Uterus (tissue), 4 donors: ENCODE results near the gene ZFPL1. TPM values are rescaled to one million over a fixed set of nuclear protein-coding genes. Genes with fewer than 3 reads are reported as not detected.

ENCODE experiments used
- DNase-seq, 2 donors: peaks; one replicate each; pipeline ENCODE4 v3.0.0-alpha.2; 2019 to 2020
- H3K27ac ChIP-seq, 2 donors: fragments of 200-600 bp; sonication (generic); 1 replicate in 1 of 2; 2 replicates in 1 of 2; pipeline ENCODE4 v1.5.1; 2016 to 2018
- H3K27me3 ChIP-seq, 2 donors: fragments of 200-600 bp; sonication (generic); one replicate each; pipeline ENCODE4 v1.5.1; 2018 to 2019; ENCODE audit warnings: control low read depth in 1 of 2
- H3K36me3 ChIP-seq, 2 donors: fragments of 200-600 bp; sonication (generic); one replicate each; pipeline ENCODE4 v1.5.1; 2019; ENCODE audit warnings: control low read depth in 1 of 2
- H3K4me1 ChIP-seq, 2 donors: fragments of 200-600 bp; sonication (generic); one replicate each; pipeline ENCODE4 v1.5.1; 2018 to 2019; ENCODE audit warnings: control low read depth in 1 of 2
- H3K4me3 ChIP-seq, 2 donors: fragments of 200-600 bp; sonication (generic); 1 replicate in 1 of 2; 2 replicates in 1 of 2; pipeline ENCODE4 v1.5.1; 2018 to 2019; ENCODE audit warnings: mild to moderate bottlenecking in 1 of 2
- H3K9me3 ChIP-seq, 2 donors: fragments of 200-600 bp; sonication (generic); one replicate each; pipeline ENCODE4 v1.5.1; 2019; ENCODE audit warnings: control low read depth in 1 of 2
- CTCF ChIP-seq, 4 experiments: fragments of 200-600 bp in 2 of 4; fragments of 450-650 bp in 2 of 4; sonication (generic) in 2 of 4; IDR thresholded peaks; one replicate each; pipeline ENCODE4 v1.5.1; 2016 to 2019; ENCODE audit warnings: antibody characterized with exemption in 4 of 4, mild to moderate bottlenecking in 2 of 4, moderate library complexity in 1 of 4
- POLR2A ChIP-seq, 2 donors: fragments of 450-650 bp; IDR thresholded peaks; one replicate each; pipeline ENCODE4 v1.6.1; 2016; ENCODE audit warnings: antibody characterized with exemption in 2 of 2, mild to moderate bottlenecking in 1 of 2, moderate library complexity in 1 of 2
- intact Hi-C: fragments of 100-400 bp; cut with DNase I; formaldehyde crosslinking; loops from one replicate; pipeline ENCODE4 v1.15.1; 2023; ENCODE audit warnings: low total_unique reads
- total RNA-seq, 4 donors: library from RNA; depleted of rRNA in 3 of 4; stranded (reverse); fragments of >200 nt in 3 of 4; gene quantifications; one replicate each; pipeline versions ENCODE4 v1.1.0 to v1.2.4, GENCODE V29; 2014 to 2023
- donor health status: DM: yes; HTN: yes; CAD: no.

The ZFPL1 gene
- total RNA-seq, 4 donors from 2014 or later: 9.0 to 37.5 (median 24.5) TPM

DNA sequence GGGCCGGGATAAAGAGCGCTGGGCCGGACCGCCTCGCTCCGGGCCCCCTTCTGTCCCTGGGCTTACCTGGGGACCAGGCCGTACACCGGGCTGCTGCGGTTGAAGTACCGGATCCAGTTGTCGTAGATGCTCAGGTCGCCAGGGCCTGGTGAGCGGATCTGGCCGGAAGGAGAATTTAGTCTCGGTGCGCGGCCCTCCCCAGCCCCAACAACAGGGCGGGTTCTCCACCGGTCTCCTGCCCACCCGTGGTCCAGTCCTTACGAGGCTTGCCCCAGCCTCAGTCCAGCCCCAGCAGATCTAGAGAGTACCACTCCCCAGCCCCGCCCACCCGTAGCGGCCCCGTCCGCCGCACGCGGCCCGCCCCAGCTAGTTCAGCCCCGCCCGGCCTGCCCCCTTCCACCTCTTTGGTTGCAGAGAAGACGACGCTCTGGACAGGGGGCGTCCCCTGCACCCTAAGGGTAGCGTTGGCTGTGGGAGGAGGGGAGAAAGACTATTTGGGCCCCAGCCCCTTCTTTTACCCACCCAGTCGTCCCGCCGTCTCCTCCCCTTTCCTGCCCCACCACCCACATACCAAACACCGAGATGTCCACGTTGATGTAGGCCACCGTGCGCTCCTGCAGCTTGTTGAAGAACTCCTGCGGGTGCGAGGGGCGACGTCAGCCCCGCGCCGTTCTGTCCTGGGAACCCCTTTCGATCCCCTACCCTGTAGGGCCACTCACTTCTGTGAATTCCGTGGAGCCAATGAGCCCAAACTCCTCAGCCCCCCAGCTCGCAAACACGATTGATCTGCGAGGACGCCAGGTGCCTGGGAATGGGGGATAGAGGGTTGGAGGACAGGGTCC, 36.2 kb upstream of the ZFPL1 start:
- H3K4me1 ChIP-seq: no peaks in the 10 kb centered on the region
- H3K27ac ChIP-seq: peak overlapping the region; percentile 48 to 81
- TF ChIP-seq POLR2A (IDR thresholded peaks at IDR 0.05) (no peak), CTCF (IDR thresholded peaks at IDR 0.05) (no peak)
- no peaks in the 10 kb centered on the region for H3K9me3 ChIP-seq
- H3K27me3 ChIP-seq: no peaks in the 10 kb centered on the region
- H3K4me3 ChIP-seq: peak overlapping the region; percentile 38 to 48
- intact Hi-C loops: no loop called here
- peak; percentile 42 to 45 for DNase-seq
- no peaks in the 10 kb centered on the region for H3K36me3 ChIP-seq

DNA sequence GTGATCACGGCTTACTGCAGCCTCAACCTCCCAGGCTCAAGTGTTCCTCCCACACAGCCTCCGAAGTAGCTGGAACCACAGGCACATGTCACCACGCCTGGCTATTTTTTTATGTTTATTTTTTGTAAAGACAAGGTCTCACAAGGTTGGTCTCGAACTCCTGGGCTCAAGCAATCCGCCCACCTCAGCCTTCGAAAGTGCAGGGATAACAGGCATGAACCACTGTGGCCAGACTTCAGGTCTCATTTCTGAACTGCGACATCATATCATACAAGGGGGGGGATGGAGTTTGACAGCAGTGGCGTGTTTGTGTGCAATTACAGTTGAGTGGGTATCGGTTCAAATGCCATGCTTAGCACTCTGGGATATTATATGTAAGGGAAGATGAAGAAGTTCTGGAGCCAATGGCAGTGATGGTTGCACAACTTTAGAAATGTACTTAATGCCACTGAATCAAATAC, 32.6 kb upstream of the ZFPL1 start:
- H3K27me3 ChIP-seq: no peaks in the 10 kb centered on the region
- no peaks in the 10 kb centered on the region for H3K4me1 ChIP-seq
- intact Hi-C loops: no loop called here
- H3K36me3 ChIP-seq: no peaks in the 10 kb centered on the region
- TF ChIP-seq POLR2A (IDR thresholded peaks at IDR 0.05) (no peak), CTCF (IDR thresholded peaks at IDR 0.05) (no peak)
- H3K9me3 ChIP-seq: no peaks in the 10 kb centered on the region
- no peak overlapping the region for H3K27ac ChIP-seq
- DNase-seq: no peak
- H3K4me3 ChIP-seq: no peak overlapping the region

- no peaks in the 10 kb centered on the region for H3K36me3 ChIP-seq
- H3K27ac ChIP-seq: no peak overlapping the region
- intact Hi-C loops: no loop called here
- no peak for DNase-seq
- no peaks in the 10 kb centered on the region for H3K4me1 ChIP-seq
- H3K27me3 ChIP-seq: no peaks in the 10 kb centered on the region
- H3K9me3 ChIP-seq: no peaks in the 10 kb centered on the region
- no peak overlapping the region for H3K4me3 ChIP-seq
- no peak for TF ChIP-seq CTCF (IDR thresholded peaks at IDR 0.05)
- TF ChIP-seq POLR2A (IDR thresholded peaks at IDR 0.05): no peak
Measured at GRCh38 chr11:65053827-65054508, 30.1 kb upstream of the ZFPL1 start.

- no peak for TF ChIP-seq POLR2A (IDR thresholded peaks at IDR 0.05)
- no peak for TF ChIP-seq CTCF (IDR thresholded peaks at IDR 0.05)
- Histone ChIP-seq H3K27ac (no peak overlapping the region), H3K4me3 (no peak overlapping the region), H3K9me3 (no peaks in the 10 kb centered on the region), H3K27me3 (no peaks in the 10 kb centered on the region), H3K4me1 (no peaks in the 10 kb centered on the region), H3K36me3 (no peaks in the 10 kb centered on the region)
- intact Hi-C loops: no loop called here
- no peak for DNase-seq
Measured at GRCh38 chr11:65055538-65055937, 28.5 kb upstream of the ZFPL1 start.

- Histone ChIP-seq H3K27me3 (no peaks in the 10 kb centered on the region), H3K4me1 (no peaks in the 10 kb centered on the region), H3K27ac (no peak overlapping the region), H3K9me3 (no peaks in the 10 kb centered on the region), H3K36me3 (no peaks in the 10 kb centered on the region), H3K4me3 (no peak overlapping the region)
- TF ChIP-seq POLR2A (IDR thresholded peaks at IDR 0.05) (no peak), CTCF (IDR thresholded peaks at IDR 0.05) (no peak)
- intact Hi-C loops: no loop called here
- DNase-seq: no peak
Measured at GRCh38 chr11:65056999-65057398, 27.0 kb upstream of the ZFPL1 start.
